Esophagus muscularis mucosa (tissue), 2 donors: Measurements from ENCODE around the gene GSS.

ENCODE experiments used
- EP300 ChIP-seq: sonication (generic); formaldehyde crosslinking; IDR thresholded peaks from one replicate; pipeline ENCODE4 v1.6.1; 2017; ENCODE audit warnings: antibody characterized with exemption
- POLR2A ChIP-seq: fragments of 450-650 bp; IDR thresholded peaks from one replicate; pipeline ENCODE4 v1.6.1; 2017; ENCODE audit warnings: antibody characterized with exemption, moderate library complexity, mild to moderate bottlenecking, low read depth

- TF ChIP-seq POLR2A (no peak), EP300 (no peak)
Measured at GRCh38 chr20:34887023-34887422, 68.6 kb downstream of the GSS start.
